NCI-H1436 treated with DMSO at 0.1 percent for 48 hours (cell line): ENCODE results near the gene SPINT1.

Source experiments
- DNase-seq: peaks from one replicate; lab custom pipeline; 2025; lab: John Stamatoyannopoulos, UW

The SPINT1 gene

GRCh38 chr15:40893019-40893670, 49.3 kb downstream of the SPINT1 start:
- DNase-seq, result no peak

GRCh38 chr15:40893733-40894680, 50.2 kb downstream of the SPINT1 start, which contains the start of gene VPS18:
TSS of gene VPS18 (plus strand) at chr15:40894450. CDS start at chr15:40894769, 319 bp downstream.
- peak; percentile 80 for DNase-seq

GRCh38 chr15:40894681-40895448, 51.0 kb downstream of the SPINT1 start:
- no peak for DNase-seq

- DNase-seq, result no peak
Measured at GRCh38 chr15:40899536-40900207, 55.8 kb downstream of the SPINT1 start.

- DNase-seq, result no peak
Measured at GRCh38 chr15:40900256-40901052, 56.6 kb downstream of the SPINT1 start.

GRCh38 chr15:40901053-40901443, 57.2 kb downstream of the SPINT1 start:
- no peak for DNase-seq

- DNase-seq, result no peak
Measured at GRCh38 chr15:40902605-40903561, 59.0 kb downstream of the SPINT1 start.

GRCh38 chr15:40904552-40905201, 60.8 kb downstream of the SPINT1 start:
- no peak for DNase-seq

- DNase-seq, result peak; percentile 54
Measured at GRCh38 chr15:40906091-40906990, 62.5 kb downstream of the SPINT1 start.

- no peak for DNase-seq
Measured at GRCh38 chr15:40906991-40907802, 63.3 kb downstream of the SPINT1 start.
